ENCODE data around the gene RCHY1.

DNA sequence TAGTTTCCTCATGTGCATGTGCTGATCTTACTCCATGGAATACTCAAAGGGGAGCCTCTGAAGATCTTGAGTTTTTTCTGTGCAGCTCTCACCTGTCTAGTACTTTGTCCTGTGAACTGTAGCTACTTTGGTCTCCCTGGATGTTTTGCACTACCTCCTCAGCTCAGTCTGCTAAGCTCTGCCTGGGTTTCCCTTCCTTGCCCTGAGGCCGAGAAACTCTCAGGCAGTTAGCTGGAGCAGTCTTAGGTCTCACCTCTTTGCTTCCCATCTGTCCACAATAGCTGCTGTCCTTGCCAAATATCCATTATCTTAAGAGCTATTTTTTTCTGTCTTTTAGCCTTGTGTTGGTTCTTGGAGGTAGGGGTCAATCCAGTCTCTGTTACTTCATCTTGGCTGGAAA is 11.7 kb upstream of the RCHY1 start:
- TF ChIP-seq, protein P1, sequence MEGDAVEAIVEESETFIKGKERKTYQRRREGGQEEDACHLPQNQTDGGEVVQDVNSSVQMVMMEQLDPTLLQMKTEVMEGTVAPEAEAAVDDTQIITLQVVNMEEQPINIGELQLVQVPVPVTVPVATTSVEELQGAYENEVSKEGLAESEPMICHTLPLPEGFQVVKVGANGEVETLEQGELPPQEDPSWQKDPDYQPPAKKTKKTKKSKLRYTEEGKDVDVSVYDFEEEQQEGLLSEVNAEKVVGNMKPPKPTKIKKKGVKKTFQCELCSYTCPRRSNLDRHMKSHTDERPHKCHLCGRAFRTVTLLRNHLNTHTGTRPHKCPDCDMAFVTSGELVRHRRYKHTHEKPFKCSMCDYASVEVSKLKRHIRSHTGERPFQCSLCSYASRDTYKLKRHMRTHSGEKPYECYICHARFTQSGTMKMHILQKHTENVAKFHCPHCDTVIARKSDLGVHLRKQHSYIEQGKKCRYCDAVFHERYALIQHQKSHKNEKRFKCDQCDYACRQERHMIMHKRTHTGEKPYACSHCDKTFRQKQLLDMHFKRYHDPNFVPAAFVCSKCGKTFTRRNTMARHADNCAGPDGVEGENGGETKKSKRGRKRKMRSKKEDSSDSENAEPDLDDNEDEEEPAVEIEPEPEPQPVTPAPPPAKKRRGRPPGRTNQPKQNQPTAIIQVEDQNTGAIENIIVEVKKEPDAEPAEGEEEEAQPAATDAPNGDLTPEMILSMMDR (conservative IDR thresholded peaks at IDR 0.05 in 1 of 2, IDR thresholded peaks at IDR 0.05 in 1 of 2; ENCODE audit: low read depth in 1 of 2, low read length in 2 of 2) = no peak
- TF ChIP-seq EZH2 (IDR thresholded peaks at IDR 0.05; ENCODE audit: low read length, missing control alignments) = no peak
